Mesendoderm (in vitro differentiated cells): ENCODE results near the gene PPIF.

Source experiments
- DNase-seq: peaks from one replicate; pipeline ENCODE4 v3.0.0; 2013
- H2AK5ac ChIP-seq: 2 replicates; pipeline ENCODE4 v1.6.1; 2013; ENCODE audit warnings: low read length, inconsistent platforms
- H2BK120ac ChIP-seq: 2 replicates; pipeline ENCODE4 v1.6.1; 2013; ENCODE audit warnings: low read depth, mild to moderate bottlenecking, low read length, moderate library complexity, mixed read lengths
- H2BK15ac ChIP-seq: replicated peaks from 2 replicates; pipeline ENCODE4 v1.6.1; 2013; ENCODE audit warnings: low read depth, mild to moderate bottlenecking, moderate library complexity
- H2BK5ac ChIP-seq: 2 replicates; pipeline ENCODE4 v1.6.1; 2013; ENCODE audit warnings: low read length, inconsistent platforms
- H3K18ac ChIP-seq: 2 replicates; pipeline ENCODE4 v1.6.1; 2013; ENCODE audit warnings: mild to moderate bottlenecking, low read length, mixed read lengths
- H3K23ac ChIP-seq: one replicate; pipeline ENCODE4 v1.6.1; 2013; ENCODE audit warnings: low read length
- H3K27ac ChIP-seq: 2 replicates; pipeline ENCODE4 v1.5.1; 2013; ENCODE audit warnings: low read depth, mild to moderate bottlenecking, inconsistent platforms, low read length, moderate library complexity
- H3K27me3 ChIP-seq: 2 replicates; pipeline ENCODE4 v1.6.1; 2013; ENCODE audit warnings: low read length, control low read depth, mild to moderate bottlenecking, inconsistent platforms; ENCODE audit not compliant: insufficient read depth, poor library complexity
- H3K36me3 ChIP-seq: 2 replicates; pipeline ENCODE4 v1.6.1; 2013; ENCODE audit warnings: low read length, inconsistent platforms; ENCODE audit not compliant: control insufficient read depth, insufficient read depth
- H3K4ac ChIP-seq: one replicate; pipeline ENCODE4 v1.6.1; 2013; ENCODE audit warnings: low read depth, mild to moderate bottlenecking, low read length, moderate library complexity
- H3K4me1 ChIP-seq: 2 replicates; pipeline ENCODE4 v1.6.1; 2013; ENCODE audit warnings: low read depth, low read length, inconsistent platforms; ENCODE audit not compliant: control insufficient read depth
- H3K4me2 ChIP-seq: 2 replicates; pipeline ENCODE4 v1.6.1; 2013; ENCODE audit warnings: low read length
- H3K4me3 ChIP-seq: 2 replicates; pipeline ENCODE4 v1.5.1; 2013; ENCODE audit warnings: mild to moderate bottlenecking, low read length
- H3K56ac ChIP-seq: one replicate; pipeline ENCODE4 v1.6.1; 2013; ENCODE audit warnings: low read length
- H3K79me1 ChIP-seq: 2 replicates; pipeline ENCODE4 v1.6.1; 2013; ENCODE audit warnings: low read length, inconsistent platforms
- H3K79me2 ChIP-seq: 2 replicates; pipeline ENCODE4 v1.6.1; 2013; ENCODE audit warnings: mild to moderate bottlenecking, low read length; ENCODE audit not compliant: control insufficient read depth, insufficient read depth
- H3K9ac ChIP-seq: 2 replicates; pipeline ENCODE4 v1.6.1; 2013; ENCODE audit warnings: low read length, inconsistent platforms
- H4K5ac ChIP-seq: one replicate; pipeline ENCODE4 v1.6.1; 2013; ENCODE audit warnings: low read length
- H4K8ac ChIP-seq: one replicate; pipeline ENCODE4 v1.6.1; 2013; ENCODE audit warnings: low read depth, mild to moderate bottlenecking, control low read depth, low read length, moderate library complexity
- WGBS: extraction: QIAGEN DNeasy Blood & Tissue Kit; methylation state at CpG from one replicate; pipeline ENCODE4 v1.1.7; 2013; ENCODE audit warnings: low lambda C conversion rate, missing lambda C conversion rate; ENCODE audit not compliant: insufficient coverage; ENCODE audit errors: extremely low coverage; 5-methylcytosine and 5-hydroxymethylcytosine counted together

PPIF gene

GRCh38 chr10:79358811-79359210 lies 11.5 kb downstream of the PPIF start:
- H3K4ac ChIP-seq, result no peak overlapping the region
- no peak overlapping the region for H3K23ac ChIP-seq
- H3K56ac ChIP-seq, result no peak overlapping the region
- H2BK15ac ChIP-seq, result no peak overlapping the region
- no peak overlapping the region for H4K8ac ChIP-seq
- no peaks in the 10 kb centered on the region for H3K79me1 ChIP-seq
- H3K4me1 ChIP-seq, result no peaks in the 10 kb centered on the region
- no peaks in the 10 kb centered on the region for H3K27me3 ChIP-seq
- H4K5ac ChIP-seq, result no peak overlapping the region
- H3K27ac ChIP-seq, result no peak overlapping the region
- H3K4me3 ChIP-seq, result no peak overlapping the region
- no peak overlapping the region for H2AK5ac ChIP-seq
- H3K18ac ChIP-seq, result no peak overlapping the region
- H3K9ac ChIP-seq, result no peak overlapping the region
- H2BK5ac ChIP-seq, result no peak overlapping the region
- WGBS, result no CpG with 5 or more reads among the region's 5 CpGs
- H3K79me2 ChIP-seq, result no peaks in the 10 kb centered on the region
- no peak overlapping the region for H3K4me2 ChIP-seq
- H2BK120ac ChIP-seq, result no peak overlapping the region
- DNase-seq, result no peak
- peaks cover under 1% of the 10 kb centered on the region for H3K36me3 ChIP-seq

DNA sequence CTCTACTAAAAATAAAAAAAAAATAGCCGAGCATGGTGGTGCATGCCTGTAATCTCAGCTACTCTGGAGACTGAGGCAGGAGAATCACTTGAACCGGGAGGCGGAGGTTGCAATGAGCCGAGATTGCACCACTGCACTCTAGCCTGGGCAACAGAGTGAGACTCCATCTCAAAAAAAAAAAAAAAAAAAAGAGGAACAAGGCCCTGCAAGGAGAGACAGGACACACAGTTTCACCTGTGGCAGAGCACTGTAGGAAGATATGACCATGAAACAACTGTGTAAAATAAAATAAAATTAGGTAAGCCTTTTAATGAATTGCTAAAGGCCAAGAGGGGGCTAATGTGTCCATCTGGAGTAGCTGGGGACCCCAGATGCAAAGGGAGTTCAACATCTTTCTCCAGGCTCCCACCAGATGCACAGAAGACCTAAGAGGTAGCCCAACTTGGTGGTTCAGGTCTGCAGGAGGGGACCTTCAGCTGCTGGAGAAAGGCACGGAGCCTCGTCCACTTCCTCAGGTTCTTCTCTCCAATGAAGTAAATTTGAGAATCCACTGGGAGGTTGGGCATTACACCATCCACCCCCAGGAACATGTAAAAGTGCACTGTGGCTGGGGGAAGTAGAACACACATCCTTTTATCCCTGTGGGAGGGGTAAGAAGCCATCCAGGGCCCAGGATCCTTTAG lies 12.7 kb downstream of the PPIF start:
- Histone ChIP-seq H3K23ac (no peak overlapping the region), H4K8ac (no peak overlapping the region), H3K4me3 (no peak overlapping the region), H3K18ac (no peak overlapping the region), H4K5ac (no peak overlapping the region), H2BK120ac (no peak overlapping the region), H3K79me2 (no peaks in the 10 kb centered on the region), H3K56ac (no peak overlapping the region), H2BK5ac (no peak overlapping the region), H3K4me2 (no peak overlapping the region), H3K79me1 (no peaks in the 10 kb centered on the region), H3K27me3 (no peaks in the 10 kb centered on the region), H3K27ac (no peak overlapping the region), H3K9ac (no peak overlapping the region), H3K4me1 (no peaks in the 10 kb centered on the region), H2BK15ac (no peak overlapping the region), H2AK5ac (no peak overlapping the region), H3K36me3 (no peaks in the 10 kb centered on the region), H3K4ac (no peak overlapping the region)
- DNase-seq, result no peak
- WGBS, result no CpG with 5 or more reads among the region's 6 CpGs

GRCh38 chr10:79360499-79361342 lies 13.5 kb downstream of the PPIF start:
- Histone ChIP-seq H3K36me3 (no peaks in the 10 kb centered on the region), H3K79me1 (no peaks in the 10 kb centered on the region), H3K79me2 (no peaks in the 10 kb centered on the region), H3K56ac (no peak overlapping the region), H2BK120ac (no peak overlapping the region), H3K27ac (no peak overlapping the region), H2BK5ac (no peak overlapping the region), H3K4me1 (no peaks in the 10 kb centered on the region), H3K18ac (no peak overlapping the region), H2AK5ac (no peak overlapping the region), H3K23ac (no peak overlapping the region), H4K5ac (no peak overlapping the region), H3K4me3 (no peak overlapping the region), H3K9ac (no peak overlapping the region), H3K27me3 (no peaks in the 10 kb centered on the region), H2BK15ac (no peak overlapping the region), H4K8ac (no peak overlapping the region), H3K4ac (no peak overlapping the region), H3K4me2 (no peak overlapping the region)
- WGBS, result no CpG with 5 or more reads among the region's 5 CpGs
- no peak for DNase-seq

GRCh38 chr10:79361726-79362397 lies 14.6 kb downstream of the PPIF start:
- H3K27ac ChIP-seq, result no peak overlapping the region
- no peak overlapping the region for H2AK5ac ChIP-seq
- H2BK5ac ChIP-seq, result no peak overlapping the region
- no peaks in the 10 kb centered on the region for H3K36me3 ChIP-seq
- H2BK15ac ChIP-seq, result no peak overlapping the region
- H3K23ac ChIP-seq, result no peak overlapping the region
- H2BK120ac ChIP-seq, result no peak overlapping the region
- no peaks in the 10 kb centered on the region for H3K27me3 ChIP-seq
- no peak overlapping the region for H3K9ac ChIP-seq
- H3K79me2 ChIP-seq, result no peaks in the 10 kb centered on the region
- no peak overlapping the region for H3K4ac ChIP-seq
- H3K18ac ChIP-seq, result no peak overlapping the region
- no CpG with 5 or more reads among the region's 4 CpGs for WGBS
- no peak overlapping the region for H3K4me2 ChIP-seq
- H4K8ac ChIP-seq, result no peak overlapping the region
- no peak for DNase-seq
- H4K5ac ChIP-seq, result no peak overlapping the region
- no peaks in the 10 kb centered on the region for H3K4me1 ChIP-seq
- no peak overlapping the region for H3K4me3 ChIP-seq
- no peak overlapping the region for H3K56ac ChIP-seq
- H3K79me1 ChIP-seq, result no peaks in the 10 kb centered on the region

DNA sequence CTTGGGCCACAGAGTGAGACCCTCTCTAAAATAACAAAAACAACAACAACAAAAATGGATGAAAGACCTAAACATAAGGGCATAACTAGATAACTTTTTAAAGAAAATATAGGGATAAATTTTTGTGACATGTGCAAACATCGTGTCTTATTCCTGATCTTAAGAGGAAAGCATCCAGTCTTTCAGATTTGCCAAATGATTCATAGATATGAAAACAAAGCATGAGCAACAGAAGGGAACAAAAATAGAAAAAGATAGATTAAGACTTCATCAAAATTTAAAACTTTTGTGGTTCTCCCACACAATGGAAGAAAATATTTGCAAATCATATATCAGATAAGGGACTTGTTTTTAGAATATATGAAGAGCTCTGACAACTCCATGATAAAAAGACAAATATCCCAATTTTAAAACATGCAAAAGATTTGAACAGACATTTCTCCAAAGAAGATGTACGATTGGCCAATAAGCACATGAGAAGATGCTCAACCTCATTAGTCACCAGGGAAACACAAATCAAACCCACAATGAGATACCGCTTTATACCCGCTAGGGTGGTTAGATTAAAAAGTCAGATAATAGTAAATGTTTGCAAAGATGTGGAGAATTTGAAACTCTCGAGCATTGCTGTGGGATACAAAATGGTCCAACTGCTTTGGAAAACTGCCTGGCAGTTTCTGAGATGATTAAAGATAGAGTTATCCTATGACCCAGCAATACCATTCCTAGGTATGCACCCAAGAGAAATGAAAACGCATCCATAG lies 20.3 kb downstream of the PPIF start:
- Histone ChIP-seq H2AK5ac (no peak overlapping the region), H2BK5ac (no peak overlapping the region), H4K8ac (no peak overlapping the region), H3K79me2 (no peaks in the 10 kb centered on the region), H3K4me2 (no peak overlapping the region), H3K27me3 (no peaks in the 10 kb centered on the region), H3K4me1 (no peaks in the 10 kb centered on the region), H2BK15ac (no peak overlapping the region), H3K9ac (no peak overlapping the region), H4K5ac (no peak overlapping the region), H2BK120ac (no peak overlapping the region), H3K4ac (no peak overlapping the region), H3K18ac (no peak overlapping the region), H3K79me1 (no peaks in the 10 kb centered on the region), H3K56ac (no peak overlapping the region), H3K4me3 (no peak overlapping the region), H3K23ac (no peak overlapping the region), H3K27ac (no peak overlapping the region), H3K36me3 (no peaks in the 10 kb centered on the region)
- DNase-seq, result no peak
- no CpG with 5 or more reads among the region's 6 CpGs for WGBS
